HEK293 (cell line): ENCODE data around the gene RHBDL3.

ENCODE experiments used
- CTCF ChIA-PET: fragments of 350-600 bp; formaldehyde crosslinking; extraction: SDS; loops from one replicate; lab custom pipeline; 2021; ENCODE audit warnings: antibody characterized with exemption; lab: Yijun Ruan, JAX
- POLR2A ChIA-PET: fragments of 300-600 bp; formaldehyde crosslinking; extraction: SDS; loops from one replicate; lab custom pipeline; 2020; ENCODE audit warnings: antibody characterized with exemption, inconsistent platforms; lab: Yijun Ruan, JAX
- H3K27ac ChIP-seq: fragments of 200-500 bp; sonication (Bioruptor generic); 2 replicates; pipeline ENCODE4 v1.5.1; 2014; ENCODE audit warnings: low read depth, low read length, control low read depth, inconsistent platforms; ENCODE audit errors: extremely low read depth
- H3K36me3 ChIP-seq, 2 experiments: fragments of 200-500 bp in 1 of 2; sonication (Bioruptor generic) in 1 of 2; 1 replicate in 1 of 2; 2 replicates in 1 of 2; pipeline ENCODE4 v1.5.1; 2014 to 2017; ENCODE audit warnings: inconsistent platforms in 2 of 2, low read length in 2 of 2; ENCODE audit not compliant: control insufficient read depth in 2 of 2, insufficient read depth in 1 of 2
- H3K4me1 ChIP-seq: fragments of 200-500 bp; sonication (Bioruptor generic); 2 replicates; pipeline ENCODE4 v1.5.1; 2014; ENCODE audit warnings: mild to moderate bottlenecking, low read length, inconsistent platforms; ENCODE audit not compliant: control insufficient read depth, insufficient read depth
- H3K4me3 ChIP-seq: 2 replicates; pipeline ENCODE4 v1.5.1; 2011; ENCODE audit warnings: low read depth, mild to moderate bottlenecking, control low read depth, low read length, moderate library complexity
- H3K9me3 ChIP-seq: fragments of 200-500 bp; sonication (Bioruptor generic); 2 replicates; pipeline ENCODE4 v1.5.1; 2014; ENCODE audit warnings: low read depth, low read length, inconsistent platforms; ENCODE audit not compliant: control insufficient read depth, insufficient read depth
- HOXC10 ChIP-seq: sonication (generic); formaldehyde crosslinking; IDR thresholded peaks from 2 replicates; pipeline ENCODE4 v1.8.1; 2023; ENCODE audit warnings: mild to moderate bottlenecking, missing genetic modification reagents
- ZFP3 ChIP-seq: fragments of 450-650 bp; formaldehyde crosslinking; IDR thresholded peaks from 2 replicates; pipeline ENCODE4 v1.5.1; 2016; ENCODE audit warnings: low read depth, missing biosample characterization, missing genetic modification characterization
- ZNF132 ChIP-seq: fragments of 450-650 bp; formaldehyde crosslinking; IDR thresholded peaks from 2 replicates; pipeline ENCODE4 v1.5.1; 2017; ENCODE audit warnings: missing biosample characterization, missing genetic modification characterization, borderline replicate concordance
- ZNF24 ChIP-seq: fragments of 450-650 bp; formaldehyde crosslinking; IDR thresholded peaks from 2 replicates; pipeline ENCODE4 v1.5.1; 2016; ENCODE audit warnings: missing biosample characterization, missing genetic modification characterization
- ZNF280D ChIP-seq: fragments of 450-650 bp; formaldehyde crosslinking; IDR thresholded peaks from 2 replicates; pipeline ENCODE4 v1.5.1; 2016; ENCODE audit warnings: missing biosample characterization, missing genetic modification characterization
- ZNF473 ChIP-seq: fragments of 450-650 bp; formaldehyde crosslinking; IDR thresholded peaks from 2 replicates; pipeline ENCODE4 v1.5.1; 2017; ENCODE audit warnings: missing biosample characterization, missing genetic modification characterization
- ZNF513 ChIP-seq: fragments of 450-650 bp; IDR thresholded peaks from 2 replicates; pipeline ENCODE4 v1.5.1; 2018; ENCODE audit warnings: missing biosample characterization, missing genetic modification characterization
- ZNF514 ChIP-seq: fragments of 450-650 bp; formaldehyde crosslinking; IDR thresholded peaks from 2 replicates; pipeline ENCODE4 v1.5.1; 2016; ENCODE audit warnings: missing biosample characterization, missing genetic modification characterization
- ZNF677 ChIP-seq: fragments of 450-650 bp; IDR thresholded peaks from 2 replicates; pipeline ENCODE4 v1.5.0; 2018; ENCODE audit warnings: missing biosample characterization, mild to moderate bottlenecking, missing genetic modification characterization, moderate library complexity
- ZNF768 ChIP-seq: fragments of 450-650 bp; formaldehyde crosslinking; IDR thresholded peaks from 2 replicates; pipeline ENCODE4 v1.5.1; 2018; ENCODE audit warnings: missing biosample characterization, mild to moderate bottlenecking, missing genetic modification characterization
- ZSCAN30 ChIP-seq: fragments of 450-650 bp; IDR thresholded peaks from 2 replicates; pipeline ENCODE4 v1.5.1; 2018; ENCODE audit warnings: missing biosample characterization, mild to moderate bottlenecking, missing genetic modification characterization, moderate library complexity
- TF ChIP-seq, protein P1 (sequence below): fragments of 450-650 bp; formaldehyde crosslinking; IDR thresholded peaks from 2 replicates; pipeline ENCODE4 v1.5.1; 2016; ENCODE audit warnings: missing biosample characterization, missing genetic modification characterization
- TF ChIP-seq, protein P2 (sequence below): fragments of 450-650 bp; formaldehyde crosslinking; IDR thresholded peaks from 2 replicates; pipeline ENCODE4 v1.5.1; 2017; ENCODE audit warnings: missing biosample characterization, missing genetic modification characterization

Gene RHBDL3

DNA sequence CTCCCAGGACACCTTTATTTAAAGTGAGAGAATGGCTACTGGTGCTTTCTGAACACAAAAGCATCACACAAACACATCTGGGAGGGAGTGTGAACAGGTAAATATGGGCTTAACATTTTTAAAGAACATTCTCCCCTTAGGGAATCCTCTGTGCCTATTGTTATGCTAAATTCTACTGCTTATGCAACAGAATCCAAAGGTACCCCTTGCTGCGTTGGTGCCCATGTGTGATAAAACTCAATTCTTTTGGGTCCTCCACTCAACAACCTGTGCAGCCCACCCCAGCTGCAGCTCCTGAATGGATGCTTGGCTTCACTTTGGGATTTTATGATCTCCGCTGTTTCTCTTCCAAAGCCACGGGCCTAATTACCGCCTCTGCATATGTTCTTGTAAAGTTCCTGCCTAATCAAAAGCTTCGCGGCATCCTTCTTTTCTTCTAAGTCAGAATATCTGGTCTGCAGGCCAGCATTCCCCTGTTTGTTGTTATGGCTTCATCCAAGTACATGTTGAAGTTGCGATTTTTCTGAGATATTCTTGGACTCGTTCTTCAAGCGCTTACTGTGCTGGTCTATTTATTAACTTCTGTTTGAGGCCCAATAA lies 23.9 kb downstream of the RHBDL3 start:
- Histone ChIP-seq H3K36me3 (peaks cover 0 to 3% of the 10 kb centered on the region in 2 experiments; a peak in 2 of 3 replicates), H3K9me3 (no peaks in the 10 kb centered on the region), H3K27ac (no peak overlapping the region), H3K4me3 (no peak overlapping the region), H3K4me1 (no peaks in the 10 kb centered on the region)
- CTCF ChIA-PET = interaction anchor here (1.1 kb wide), 1 partner anchor 30 kb away, joined by 4 read pairs; no protein-coding TSS in a partner anchor
- TF ChIP-seq ZNF677 (tag by site-specific recombination) (peak; percentile 68; the same call in 1 of the 2 replicates), ZNF473 (tag by site-specific recombination) (no peak), ZSCAN30 (no peak), HOXC10 (CRISPR knock-in tag) (no peak), ZNF514 (no peak), ZNF132 (no peak), ZNF768 (tag by site-specific recombination) (no peak), ZNF24 (tag by site-specific recombination) (no peak)
- TF ChIP-seq, protein P1, sequence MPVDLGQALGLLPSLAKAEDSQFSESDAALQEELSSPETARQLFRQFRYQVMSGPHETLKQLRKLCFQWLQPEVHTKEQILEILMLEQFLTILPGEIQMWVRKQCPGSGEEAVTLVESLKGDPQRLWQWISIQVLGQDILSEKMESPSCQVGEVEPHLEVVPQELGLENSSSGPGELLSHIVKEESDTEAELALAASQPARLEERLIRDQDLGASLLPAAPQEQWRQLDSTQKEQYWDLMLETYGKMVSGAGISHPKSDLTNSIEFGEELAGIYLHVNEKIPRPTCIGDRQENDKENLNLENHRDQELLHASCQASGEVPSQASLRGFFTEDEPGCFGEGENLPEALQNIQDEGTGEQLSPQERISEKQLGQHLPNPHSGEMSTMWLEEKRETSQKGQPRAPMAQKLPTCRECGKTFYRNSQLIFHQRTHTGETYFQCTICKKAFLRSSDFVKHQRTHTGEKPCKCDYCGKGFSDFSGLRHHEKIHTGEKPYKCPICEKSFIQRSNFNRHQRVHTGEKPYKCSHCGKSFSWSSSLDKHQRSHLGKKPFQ = 0 out of 2 replicates have a peak, but pooled peaks have one; percentile 25
- POLR2A ChIA-PET = no interaction called here

- H3K9me3 ChIP-seq = no peaks in the 10 kb centered on the region
- H3K36me3 ChIP-seq = peaks cover 0 to 11% of the 10 kb centered on the region in 2 experiments; a peak in 2 of 3 replicates
- no peak overlapping the region for H3K4me3 ChIP-seq
- TF ChIP-seq, protein P2, sequence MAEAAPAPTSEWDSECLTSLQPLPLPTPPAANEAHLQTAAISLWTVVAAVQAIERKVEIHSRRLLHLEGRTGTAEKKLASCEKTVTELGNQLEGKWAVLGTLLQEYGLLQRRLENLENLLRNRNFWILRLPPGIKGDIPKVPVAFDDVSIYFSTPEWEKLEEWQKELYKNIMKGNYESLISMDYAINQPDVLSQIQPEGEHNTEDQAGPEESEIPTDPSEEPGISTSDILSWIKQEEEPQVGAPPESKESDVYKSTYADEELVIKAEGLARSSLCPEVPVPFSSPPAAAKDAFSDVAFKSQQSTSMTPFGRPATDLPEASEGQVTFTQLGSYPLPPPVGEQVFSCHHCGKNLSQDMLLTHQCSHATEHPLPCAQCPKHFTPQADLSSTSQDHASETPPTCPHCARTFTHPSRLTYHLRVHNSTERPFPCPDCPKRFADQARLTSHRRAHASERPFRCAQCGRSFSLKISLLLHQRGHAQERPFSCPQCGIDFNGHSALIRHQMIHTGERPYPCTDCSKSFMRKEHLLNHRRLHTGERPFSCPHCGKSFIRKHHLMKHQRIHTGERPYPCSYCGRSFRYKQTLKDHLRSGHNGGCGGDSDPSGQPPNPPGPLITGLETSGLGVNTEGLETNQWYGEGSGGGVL (tag by site-specific recombination) = no peak
- no peak for TF ChIP-seq ZNF513 (tag by site-specific recombination)
- TF ChIP-seq ZFP3 (tag by site-specific recombination) = no peak
- TF ChIP-seq ZNF280D (tag by site-specific recombination) = no peak
- TF ChIP-seq, all 188 proteins: peak for 0
- H3K27ac ChIP-seq = no peak overlapping the region
- CTCF ChIA-PET = no interaction called here
- no peaks in the 10 kb centered on the region for H3K4me1 ChIP-seq
- POLR2A ChIA-PET = no interaction called here
These were observed 26.5 kb downstream of the RHBDL3 start for GRCh38 chr17:32292094-32292493.
